ENCODE data around the gene NOS1AP. TPM values are rescaled to one million over a fixed set of nuclear protein-coding genes. Genes with fewer than 3 reads are reported as not detected.
A peak's percentile ranks its signal among the peaks of the same experiment; 100 is the strongest.

Gene NOS1AP
- total and polyA plus RNA-seq, 2 experiments from 2014 or later = 5.8 to 6.6 TPM

DNA sequence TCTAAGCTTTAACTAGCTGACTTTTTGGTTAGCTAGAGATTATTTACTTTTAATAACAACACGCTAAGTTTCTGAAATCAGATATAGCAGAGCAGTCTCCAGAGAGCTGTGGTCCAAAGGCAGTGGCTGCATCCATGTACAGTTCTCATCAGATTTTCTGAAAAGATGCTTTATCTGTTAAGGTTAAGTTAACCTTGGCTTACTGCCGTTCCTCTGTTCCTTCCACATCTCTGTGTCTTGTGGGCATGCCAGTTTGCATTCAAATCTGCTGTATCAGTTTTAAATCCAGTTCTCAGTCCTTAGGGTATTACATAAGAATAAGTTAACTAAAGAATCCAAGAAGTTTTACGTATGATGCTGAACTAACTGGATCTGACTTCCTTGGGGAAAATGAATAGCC, 260.3 kb downstream of the NOS1AP start (continued):
- TF ChIP-seq, protein P1, sequence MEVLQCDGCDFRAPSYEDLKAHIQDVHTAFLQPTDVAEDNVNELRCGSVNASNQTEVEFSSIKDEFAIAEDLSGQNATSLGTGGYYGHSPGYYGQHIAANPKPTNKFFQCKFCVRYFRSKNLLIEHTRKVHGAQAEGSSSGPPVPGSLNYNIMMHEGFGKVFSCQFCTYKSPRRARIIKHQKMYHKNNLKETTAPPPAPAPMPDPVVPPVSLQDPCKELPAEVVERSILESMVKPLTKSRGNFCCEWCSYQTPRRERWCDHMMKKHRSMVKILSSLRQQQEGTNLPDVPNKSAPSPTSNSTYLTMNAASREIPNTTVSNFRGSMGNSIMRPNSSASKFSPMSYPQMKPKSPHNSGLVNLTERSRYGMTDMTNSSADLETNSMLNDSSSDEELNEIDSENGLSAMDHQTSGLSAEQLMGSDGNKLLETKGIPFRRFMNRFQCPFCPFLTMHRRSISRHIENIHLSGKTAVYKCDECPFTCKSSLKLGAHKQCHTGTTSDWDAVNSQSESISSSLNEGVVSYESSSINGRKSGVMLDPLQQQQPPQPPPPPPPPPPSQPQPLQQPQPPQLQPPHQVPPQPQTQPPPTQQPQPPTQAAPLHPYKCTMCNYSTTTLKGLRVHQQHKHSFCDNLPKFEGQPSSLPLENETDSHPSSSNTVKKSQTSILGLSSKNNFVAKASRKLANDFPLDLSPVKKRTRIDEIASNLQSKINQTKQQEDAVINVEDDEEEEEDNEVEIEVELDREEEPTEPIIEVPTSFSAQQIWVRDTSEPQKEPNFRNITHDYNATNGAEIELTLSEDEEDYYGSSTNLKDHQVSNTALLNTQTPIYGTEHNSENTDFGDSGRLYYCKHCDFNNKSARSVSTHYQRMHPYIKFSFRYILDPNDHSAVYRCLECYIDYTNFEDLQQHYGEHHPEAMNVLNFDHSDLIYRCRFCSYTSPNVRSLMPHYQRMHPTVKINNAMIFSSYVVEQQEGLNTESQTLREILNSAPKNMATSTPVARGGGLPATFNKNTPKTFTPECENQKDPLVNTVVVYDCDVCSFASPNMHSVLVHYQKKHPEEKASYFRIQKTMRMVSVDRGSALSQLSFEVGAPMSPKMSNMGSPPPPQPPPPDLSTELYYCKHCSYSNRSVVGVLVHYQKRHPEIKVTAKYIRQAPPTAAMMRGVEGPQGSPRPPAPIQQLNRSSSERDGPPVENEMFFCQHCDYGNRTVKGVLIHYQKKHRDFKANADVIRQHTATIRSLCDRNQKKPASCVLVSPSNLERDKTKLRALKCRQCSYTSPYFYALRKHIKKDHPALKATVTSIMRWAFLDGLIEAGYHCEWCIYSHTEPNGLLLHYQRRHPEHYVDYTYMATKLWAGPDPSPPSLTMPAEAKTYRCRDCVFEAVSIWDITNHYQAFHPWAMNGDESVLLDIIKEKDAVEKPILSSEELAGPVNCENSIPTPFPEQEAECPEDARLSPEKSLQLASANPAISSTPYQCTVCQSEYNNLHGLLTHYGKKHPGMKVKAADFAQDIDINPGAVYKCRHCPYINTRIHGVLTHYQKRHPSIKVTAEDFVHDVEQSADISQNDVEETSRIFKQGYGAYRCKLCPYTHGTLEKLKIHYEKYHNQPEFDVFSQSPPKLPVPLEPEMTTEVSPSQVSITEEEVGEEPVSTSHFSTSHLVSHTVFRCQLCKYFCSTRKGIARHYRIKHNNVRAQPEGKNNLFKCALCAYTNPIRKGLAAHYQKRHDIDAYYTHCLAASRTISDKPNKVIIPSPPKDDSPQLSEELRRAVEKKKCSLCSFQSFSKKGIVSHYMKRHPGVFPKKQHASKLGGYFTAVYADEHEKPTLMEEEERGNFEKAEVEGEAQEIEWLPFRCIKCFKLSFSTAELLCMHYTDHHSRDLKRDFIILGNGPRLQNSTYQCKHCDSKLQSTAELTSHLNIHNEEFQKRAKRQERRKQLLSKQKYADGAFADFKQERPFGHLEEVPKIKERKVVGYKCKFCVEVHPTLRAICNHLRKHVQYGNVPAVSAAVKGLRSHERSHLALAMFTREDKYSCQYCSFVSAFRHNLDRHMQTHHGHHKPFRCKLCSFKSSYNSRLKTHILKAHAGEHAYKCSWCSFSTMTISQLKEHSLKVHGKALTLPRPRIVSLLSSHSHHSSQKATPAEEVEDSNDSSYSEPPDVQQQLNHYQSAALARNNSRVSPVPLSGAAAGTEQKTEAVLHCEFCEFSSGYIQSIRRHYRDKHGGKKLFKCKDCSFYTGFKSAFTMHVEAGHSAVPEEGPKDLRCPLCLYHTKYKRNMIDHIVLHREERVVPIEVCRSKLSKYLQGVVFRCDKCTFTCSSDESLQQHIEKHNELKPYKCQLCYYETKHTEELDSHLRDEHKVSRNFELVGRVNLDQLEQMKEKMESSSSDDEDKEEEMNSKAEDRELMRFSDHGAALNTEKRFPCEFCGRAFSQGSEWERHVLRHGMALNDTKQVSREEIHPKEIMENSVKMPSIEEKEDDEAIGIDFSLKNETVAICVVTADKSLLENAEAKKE (CRISPR knock-in tag; IDR thresholded peaks at IDR 0.05) = no peak
- TF ChIP-seq, protein P2, sequence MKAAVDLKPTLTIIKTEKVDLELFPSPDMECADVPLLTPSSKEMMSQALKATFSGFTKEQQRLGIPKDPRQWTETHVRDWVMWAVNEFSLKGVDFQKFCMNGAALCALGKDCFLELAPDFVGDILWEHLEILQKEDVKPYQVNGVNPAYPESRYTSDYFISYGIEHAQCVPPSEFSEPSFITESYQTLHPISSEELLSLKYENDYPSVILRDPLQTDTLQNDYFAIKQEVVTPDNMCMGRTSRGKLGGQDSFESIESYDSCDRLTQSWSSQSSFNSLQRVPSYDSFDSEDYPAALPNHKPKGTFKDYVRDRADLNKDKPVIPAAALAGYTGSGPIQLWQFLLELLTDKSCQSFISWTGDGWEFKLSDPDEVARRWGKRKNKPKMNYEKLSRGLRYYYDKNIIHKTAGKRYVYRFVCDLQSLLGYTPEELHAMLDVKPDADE (IDR thresholded peaks at IDR 0.05) = no peak

DNA sequence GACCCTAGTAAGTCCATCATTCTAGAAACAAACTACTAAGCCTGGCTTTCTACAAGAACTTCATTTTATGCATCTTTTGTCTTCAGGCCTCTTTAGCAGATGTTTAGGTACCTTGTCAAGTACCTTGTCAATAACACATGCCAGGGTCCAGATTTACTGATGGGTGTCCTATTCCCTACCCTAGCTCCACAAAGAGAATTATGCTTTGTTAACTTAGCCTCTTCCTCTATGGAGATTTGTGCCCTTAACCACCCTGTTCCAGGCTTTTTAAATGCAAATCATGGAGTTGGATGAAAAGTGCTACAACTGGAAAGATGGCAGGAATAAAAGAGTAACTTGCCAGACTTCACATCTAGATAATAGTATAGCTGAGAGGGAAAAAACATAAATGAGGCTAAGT, 264.5 kb downstream of the NOS1AP start:
- Histone ChIP-seq H3K9me2 (ENCODE audit: insufficient read depth) (no peaks in the 10 kb centered on the region), H3K27ac (ENCODE audit: low read depth) (no peak overlapping the region), H3K4me1 (ENCODE audit: insufficient read depth) (peaks cover 14% of the 10 kb centered on the region), H3K4me3 (no peak overlapping the region), H3F3A (replicated peaks; ENCODE audit: low read depth) (no peaks in the 10 kb centered on the region), H3K79me2 (replicated peaks; ENCODE audit: insufficient read depth) (no peaks in the 10 kb centered on the region), H3K27me3 (ENCODE audit: insufficient read depth) (no peaks in the 10 kb centered on the region), H2AFZ (no peak overlapping the region), H3K4me2 (peak overlapping the region; percentile 17; the same call in 1 of the 2 replicates), H4K20me1 (replicated peaks; ENCODE audit: insufficient read depth) (no peaks in the 10 kb centered on the region), H3K36me3 (ENCODE audit: insufficient read depth) (no peaks in the 10 kb centered on the region)
- peaks cover 4% of the 10 kb centered on the region for H3K27me3 Mint-ChIP-seq (ENCODE audit: insufficient read depth, low read depth, poor library complexity)
- H3K27ac Mint-ChIP-seq = no peak overlapping the region
- no peak overlapping the region for H3K4me3 Mint-ChIP-seq
- peaks cover 30% of the 10 kb centered on the region for H3K4me1 Mint-ChIP-seq
- DNase-seq (ENCODE audit: low spot score) = no peak
- no peaks in the 10 kb centered on the region for H3K9me3 Mint-ChIP-seq
- H3K36me3 Mint-ChIP-seq (ENCODE audit: low read depth) = no peaks in the 10 kb centered on the region; the same call in 2 of the 3 replicates
- ATAC-seq = no peak
- TF ChIP-seq POLR2AphosphoS5 (IDR thresholded peaks at IDR 0.05; ENCODE audit: low read depth) = no peak
- TF ChIP-seq ZNF331 (CRISPR knock-in tag; IDR thresholded peaks at IDR 0.05; ENCODE audit: low read depth) = no peak
- no peak for TF ChIP-seq ZNF114 (CRISPR knock-in tag; IDR thresholded peaks at IDR 0.05)
- no peak for TF ChIP-seq STAT1 (IDR thresholded peaks at IDR 0.05; ENCODE audit: unreplicated experiment)
- TF ChIP-seq, protein P2 (IDR thresholded peaks at IDR 0.05) = no peak
- TF ChIP-seq EZH2 (IDR thresholded peaks at IDR 0.05; ENCODE audit: low read depth, unreplicated experiment) = no peak
- TF ChIP-seq, protein P1 (CRISPR knock-in tag; IDR thresholded peaks at IDR 0.05) = no peak
